22Rv1 (cell line): ENCODE data around the gene FIBCD1.
"Not testable (repeated sequence)": the region's sequence is repeated elsewhere in the genome, so short reads cannot be mapped to it uniquely, and the experiment has no call there.

Experiments
- H3K27ac ChIP-seq: fragments of 450-650 bp; 2 replicates; pipeline ENCODE4 v1.5.1; 2017
- ZFX ChIP-seq: fragments of 450-650 bp; IDR thresholded peaks from 2 replicates; pipeline ENCODE4 v1.6.1; 2017; ENCODE audit warnings: antibody characterized with exemption, borderline replicate concordance
- TF ChIP-seq, protein P1 (sequence below): fragments of 450-650 bp; IDR thresholded peaks from 2 replicates; pipeline ENCODE4 v1.5.1; 2017; ENCODE audit warnings: mild to moderate bottlenecking

The FIBCD1 gene

DNA sequence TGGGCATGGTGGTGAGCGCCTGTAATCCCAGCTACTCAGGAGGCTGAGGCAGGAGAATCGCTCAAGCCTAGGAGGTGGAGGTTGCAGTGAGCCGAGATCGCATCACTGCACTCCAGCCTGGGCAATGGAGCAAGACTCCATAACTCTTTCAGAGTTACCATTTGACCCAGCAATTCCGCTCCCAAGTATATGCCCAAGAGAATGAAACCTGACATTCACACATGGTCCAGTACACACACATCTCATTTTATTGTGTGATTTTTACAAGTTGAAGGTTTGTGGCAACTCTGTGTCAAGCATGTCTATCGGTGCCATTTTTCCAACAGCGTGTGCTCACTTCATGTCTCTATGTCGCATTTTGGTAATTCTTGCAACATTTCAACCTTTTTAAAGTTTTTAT, 24.9 kb upstream of the FIBCD1 start:
- no peak overlapping the region for H3K27ac ChIP-seq
- TF ChIP-seq, protein P1, sequence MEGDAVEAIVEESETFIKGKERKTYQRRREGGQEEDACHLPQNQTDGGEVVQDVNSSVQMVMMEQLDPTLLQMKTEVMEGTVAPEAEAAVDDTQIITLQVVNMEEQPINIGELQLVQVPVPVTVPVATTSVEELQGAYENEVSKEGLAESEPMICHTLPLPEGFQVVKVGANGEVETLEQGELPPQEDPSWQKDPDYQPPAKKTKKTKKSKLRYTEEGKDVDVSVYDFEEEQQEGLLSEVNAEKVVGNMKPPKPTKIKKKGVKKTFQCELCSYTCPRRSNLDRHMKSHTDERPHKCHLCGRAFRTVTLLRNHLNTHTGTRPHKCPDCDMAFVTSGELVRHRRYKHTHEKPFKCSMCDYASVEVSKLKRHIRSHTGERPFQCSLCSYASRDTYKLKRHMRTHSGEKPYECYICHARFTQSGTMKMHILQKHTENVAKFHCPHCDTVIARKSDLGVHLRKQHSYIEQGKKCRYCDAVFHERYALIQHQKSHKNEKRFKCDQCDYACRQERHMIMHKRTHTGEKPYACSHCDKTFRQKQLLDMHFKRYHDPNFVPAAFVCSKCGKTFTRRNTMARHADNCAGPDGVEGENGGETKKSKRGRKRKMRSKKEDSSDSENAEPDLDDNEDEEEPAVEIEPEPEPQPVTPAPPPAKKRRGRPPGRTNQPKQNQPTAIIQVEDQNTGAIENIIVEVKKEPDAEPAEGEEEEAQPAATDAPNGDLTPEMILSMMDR = no peak
- no peak for TF ChIP-seq ZFX

GRCh38 chr9:130963337-130963908, 24.4 kb upstream of the FIBCD1 start:
- no peak overlapping the region for H3K27ac ChIP-seq

GRCh38 chr9:130962418-130963316, 23.6 kb upstream of the FIBCD1 start:
- TF ChIP-seq ZFX = no peak
- TF ChIP-seq, protein P1 = no peak
- H3K27ac ChIP-seq = no peak overlapping the region

More at GRCh38 chr9:130963337-130963908, 24.4 kb upstream of the FIBCD1 start:
- TF ChIP-seq, protein P1 = no peak
- no peak for TF ChIP-seq ZFX

- TF ChIP-seq, protein P1 = no peak
- no peak for TF ChIP-seq ZFX
- no peak overlapping the region for H3K27ac ChIP-seq
These were observed 22.7 kb upstream of the FIBCD1 start for GRCh38 chr9:130961511-130962300.

DNA sequence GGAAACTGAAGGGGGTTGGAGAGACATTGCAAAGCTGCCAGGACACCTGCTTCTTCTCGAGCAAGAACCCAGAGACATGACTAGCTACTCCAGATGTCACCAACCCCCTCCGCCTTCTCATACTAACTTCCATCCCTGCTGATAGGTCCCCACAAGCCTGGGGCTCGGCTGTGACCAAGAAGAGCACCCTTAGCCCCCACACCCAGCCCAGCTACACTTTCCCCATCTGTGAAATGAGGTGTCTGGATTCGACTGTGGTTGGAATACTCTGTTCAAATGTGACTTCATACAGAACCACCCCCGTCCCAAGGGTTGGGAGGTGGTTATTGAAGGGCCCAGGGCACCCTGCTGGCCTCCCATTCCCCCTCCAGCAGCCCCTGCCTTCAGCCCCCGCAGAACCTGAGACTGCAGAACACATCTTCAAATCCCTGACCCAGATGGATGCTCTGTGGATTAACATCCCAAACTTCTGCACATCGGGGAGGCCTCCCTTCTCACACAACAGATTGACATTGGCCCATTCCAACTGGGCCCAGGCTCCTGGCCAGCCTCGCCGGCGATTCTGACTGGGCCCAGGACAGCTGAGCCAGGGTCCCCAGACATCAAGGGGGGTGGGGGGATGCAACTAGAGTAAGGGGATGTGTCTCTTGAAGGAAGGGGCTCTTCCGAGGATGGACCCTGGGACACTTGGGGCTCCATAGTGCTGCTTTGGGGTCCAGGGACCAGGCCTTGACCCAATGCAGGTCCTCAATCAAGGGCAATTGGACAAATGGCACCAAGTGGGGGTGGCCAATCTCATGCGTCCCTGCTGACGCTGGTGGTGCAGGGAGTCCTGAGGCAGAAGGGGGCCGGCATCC, 21.7 kb upstream of the FIBCD1 start:
- no peak overlapping the region for H3K27ac ChIP-seq
- no peak for TF ChIP-seq ZFX

DNA sequence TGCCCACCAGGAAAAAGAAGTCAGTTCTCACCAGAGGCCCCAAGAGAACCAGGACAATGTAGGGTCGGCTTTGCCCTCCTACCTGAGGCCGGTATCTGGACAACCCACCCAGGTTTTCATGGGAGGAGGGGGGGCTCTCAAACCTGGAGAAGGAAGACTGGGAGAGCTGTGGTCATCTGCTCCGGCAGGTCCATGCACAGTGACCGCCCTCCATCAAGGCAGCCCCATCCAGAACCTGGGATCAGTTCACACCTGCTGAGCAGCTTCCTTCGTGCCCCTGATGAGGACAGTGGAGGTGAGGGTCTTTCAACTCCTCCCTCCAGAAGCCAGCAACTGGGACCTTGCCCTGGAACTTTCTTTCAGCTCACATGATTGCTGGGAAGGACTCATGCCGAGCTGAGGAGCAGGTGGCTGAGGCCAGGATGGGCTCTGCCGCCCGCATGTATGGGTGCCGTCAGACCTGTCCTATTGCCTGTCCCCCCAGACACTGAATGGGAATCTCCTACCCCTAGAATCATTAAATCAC, 20.8 kb upstream of the FIBCD1 start:
- TF ChIP-seq, protein P1 = no peak
- no peak for TF ChIP-seq ZFX
- no peak overlapping the region for H3K27ac ChIP-seq

DNA sequence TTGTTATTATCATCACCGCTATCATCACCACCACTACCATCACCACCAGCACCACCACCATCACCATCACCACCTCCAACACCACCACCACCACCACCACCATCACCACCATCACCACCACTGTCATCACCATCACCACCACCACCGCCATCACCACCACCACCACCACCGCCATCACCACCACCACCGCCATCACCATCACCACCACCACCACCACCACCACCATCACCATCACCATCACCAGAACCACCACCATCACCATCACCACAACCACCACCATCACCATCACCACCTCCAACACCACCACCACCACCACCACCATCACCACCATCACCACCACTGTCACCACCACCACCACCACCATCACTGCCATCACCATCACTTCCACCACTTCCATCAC, 19.5 kb upstream of the FIBCD1 start:
- H3K27ac ChIP-seq = not testable (repeated sequence)
